MCF 10A (cell line): Measurements from ENCODE around the gene ACSL1. TPM values are rescaled to one million over a fixed set of nuclear protein-coding genes. Genes with fewer than 3 reads are reported as not detected.
A peak's percentile ranks its signal among the peaks of the same experiment; 100 is the strongest.

Experiments used
- BruUV-seq: library from RNA; stranded (reverse); fragments of 400-500 nt; replicated peaks from 2 replicates; lab custom pipeline; 2021; lab: Mats Ljungman, UMichigan
- CTCF ChIA-PET: fragments of 300-600 bp; sonication (Branson Sonifier 250); formaldehyde crosslinking; extraction: SDS; loops from one replicate; lab custom pipeline; 2021; ENCODE audit warnings: antibody characterized with exemption, inconsistent platforms; lab: Yijun Ruan, JAX
- POLR2A ChIA-PET: fragments of 300-600, 350-650 bp; sonication (Branson Sonifier 250); formaldehyde crosslinking; extraction: SDS; loops from one replicate; lab custom pipeline; 2020; ENCODE audit warnings: antibody characterized with exemption, inconsistent platforms; lab: Yijun Ruan, JAX
- DNase-seq: peaks from one replicate; pipeline ENCODE4 v3.0.0-alpha.2; 2018; ENCODE audit not compliant: unreplicated experiment
- H3K27ac Mint-ChIP-seq: one replicate; pipeline ENCODE4 v1.8.0; 2022; ENCODE audit warnings: mild to moderate bottlenecking, low read depth, mixed read lengths; ENCODE audit not compliant: unreplicated experiment
- H3K27me3 Mint-ChIP-seq: one replicate; pipeline ENCODE4 v1.8.0; 2022; ENCODE audit warnings: mixed read lengths; ENCODE audit not compliant: insufficient read depth, unreplicated experiment
- H3K36me3 Mint-ChIP-seq: one replicate; pipeline ENCODE4 v1.8.0; 2022; ENCODE audit warnings: mild to moderate bottlenecking, moderate library complexity, mixed read lengths; ENCODE audit not compliant: insufficient read depth, unreplicated experiment
- H3K4me1 Mint-ChIP-seq: one replicate; pipeline ENCODE4 v1.8.0; 2022; ENCODE audit warnings: mixed read lengths; ENCODE audit not compliant: insufficient read depth, unreplicated experiment
- H3K4me3 Mint-ChIP-seq: one replicate; pipeline ENCODE4 v1.8.0; 2022; ENCODE audit warnings: mild to moderate bottlenecking, moderate library complexity, mixed read lengths; ENCODE audit not compliant: unreplicated experiment
- H3K9me3 Mint-ChIP-seq: one replicate; pipeline ENCODE4 v1.8.0; 2022; ENCODE audit warnings: mixed read lengths; ENCODE audit not compliant: unreplicated experiment
- intact Hi-C: fragments of 100-400 bp; cut with micrococcal nuclease; formaldehyde crosslinking; loops from 2 replicates; pipeline ENCODE4 v1.14.1; 2022
- total RNA-seq: library from RNA; stranded (reverse); gene quantifications from 2 replicates; pipeline ENCODE4 v1.2.3, GENCODE V29; 2022
- TF ChIP-seq, protein P1 (sequence below): fragments of 200-600 bp; IDR thresholded peaks from one replicate; pipeline ENCODE4 v1.8.0; 2022; ENCODE audit warnings: antibody characterized with exemption, mild to moderate bottlenecking; ENCODE audit not compliant: unreplicated experiment

The ACSL1 gene
- total RNA-seq, 1 experiment from 2014 or later, result 105 TPM

- peaks cover 78% of the 10 kb centered on the region for H3K36me3 Mint-ChIP-seq
- H3K9me3 Mint-ChIP-seq, result no peaks in the 10 kb centered on the region
- DNase-seq, result no peak
- ChIA-PET CTCF (interaction anchor here (0.5 to 0.6 kb wide), 2 partner anchors 233 to 516 kb away, joined by 3 read pairs; no protein-coding TSS in a partner anchor), POLR2A (interaction anchor here (0.7 to 1.7 kb wide), 3 partner anchors 64 to 233 kb away, joined by 3 to 4 read pairs (median 3); no protein-coding TSS in a partner anchor)
- peak overlapping the region; percentile 30 for H3K27ac Mint-ChIP-seq
- TF ChIP-seq, protein P1, sequence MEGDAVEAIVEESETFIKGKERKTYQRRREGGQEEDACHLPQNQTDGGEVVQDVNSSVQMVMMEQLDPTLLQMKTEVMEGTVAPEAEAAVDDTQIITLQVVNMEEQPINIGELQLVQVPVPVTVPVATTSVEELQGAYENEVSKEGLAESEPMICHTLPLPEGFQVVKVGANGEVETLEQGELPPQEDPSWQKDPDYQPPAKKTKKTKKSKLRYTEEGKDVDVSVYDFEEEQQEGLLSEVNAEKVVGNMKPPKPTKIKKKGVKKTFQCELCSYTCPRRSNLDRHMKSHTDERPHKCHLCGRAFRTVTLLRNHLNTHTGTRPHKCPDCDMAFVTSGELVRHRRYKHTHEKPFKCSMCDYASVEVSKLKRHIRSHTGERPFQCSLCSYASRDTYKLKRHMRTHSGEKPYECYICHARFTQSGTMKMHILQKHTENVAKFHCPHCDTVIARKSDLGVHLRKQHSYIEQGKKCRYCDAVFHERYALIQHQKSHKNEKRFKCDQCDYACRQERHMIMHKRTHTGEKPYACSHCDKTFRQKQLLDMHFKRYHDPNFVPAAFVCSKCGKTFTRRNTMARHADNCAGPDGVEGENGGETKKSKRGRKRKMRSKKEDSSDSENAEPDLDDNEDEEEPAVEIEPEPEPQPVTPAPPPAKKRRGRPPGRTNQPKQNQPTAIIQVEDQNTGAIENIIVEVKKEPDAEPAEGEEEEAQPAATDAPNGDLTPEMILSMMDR, result no peak
- H3K4me3 Mint-ChIP-seq, result no peak overlapping the region
- intact Hi-C loops, result no loop called here
- peaks cover 45% of the 10 kb centered on the region for H3K4me1 Mint-ChIP-seq
- no TSS peak for BruUV-seq
- no peaks in the 10 kb centered on the region for H3K27me3 Mint-ChIP-seq
Observed at GRCh38 chr4:184750926-184751584, 74.7 kb downstream of the ACSL1 start.

DNA sequence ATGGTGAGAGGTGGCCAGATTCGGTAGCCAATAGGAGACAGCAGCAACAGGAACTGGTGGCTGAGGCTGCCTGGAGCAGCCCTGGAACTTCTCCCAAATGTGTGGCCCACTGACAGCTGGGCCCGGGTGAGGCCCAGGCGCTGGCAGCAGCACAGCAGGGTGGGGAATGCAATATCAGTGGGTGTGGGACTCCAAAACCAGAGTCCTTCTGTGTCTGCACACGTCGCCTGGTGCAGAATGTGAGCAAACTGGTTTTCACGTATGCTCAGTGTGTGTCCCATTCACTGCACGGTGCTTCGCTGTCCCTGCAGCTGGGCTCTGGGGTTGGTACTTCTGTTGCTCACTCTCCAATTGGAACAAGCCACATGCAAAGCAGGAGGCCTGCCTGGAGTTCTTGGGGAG lies 77.5 kb downstream of the ACSL1 start:
- no peaks in the 10 kb centered on the region for H3K27me3 Mint-ChIP-seq
- H3K4me3 Mint-ChIP-seq, result no peak overlapping the region
- H3K9me3 Mint-ChIP-seq, result no peaks in the 10 kb centered on the region
- CTCF ChIA-PET, result interaction anchor here (0.7 to 3.1 kb wide), 2 partner anchors 74 to 347 kb away, joined by 3 to 26 read pairs; no protein-coding TSS in a partner anchor
- TF ChIP-seq, protein P1, result no peak
- intact Hi-C loops, result loop anchor here (5.0 kb wide), 2 partner anchors 79 to 259 kb away; partner anchors contain the start of gene ACSL1
- H3K27ac Mint-ChIP-seq, result no peak overlapping the region
- DNase-seq, result no peak
- peaks cover 28% of the 10 kb centered on the region for H3K4me1 Mint-ChIP-seq
- peaks cover 56% of the 10 kb centered on the region for H3K36me3 Mint-ChIP-seq
- POLR2A ChIA-PET, result interaction anchor here (3.4 kb wide), 1 partner anchor 14 kb away, joined by 35 read pairs; the partner anchor contains the start of gene CENPU
- no TSS peak for BruUV-seq

GRCh38 chr4:184747034-184747830 lies 78.5 kb downstream of the ACSL1 start:
- intact Hi-C loops, result loop anchor here (5.0 kb wide), 2 partner anchors 80 to 260 kb away; partner anchors contain the start of gene ACSL1
- Mint-ChIP-seq H3K4me1 (peaks cover 28% of the 10 kb centered on the region), H3K36me3 (peaks cover 46% of the 10 kb centered on the region), H3K4me3 (peak overlapping the region; percentile 16), H3K27ac (peak overlapping the region; percentile 84), H3K9me3 (no peaks in the 10 kb centered on the region), H3K27me3 (no peaks in the 10 kb centered on the region)
- DNase-seq, result no peak
- POLR2A ChIA-PET, result interaction anchor here (0.7 to 3.4 kb wide), 10 partner anchors 8 to 99 kb away, joined by 3 to 35 read pairs (median 3); partner anchors contain the start of genes ACSL1 and CENPU
- TF ChIP-seq, protein P1, result no peak
- BruUV-seq, result no TSS peak
- CTCF ChIA-PET, result interaction anchor here (0.6 to 3.1 kb wide), 12 partner anchors 9 to 1404 kb away, joined by 3 to 26 read pairs (median 3); no protein-coding TSS in a partner anchor
